ENCODE results near the gene ZNF672. TPM values are rescaled to one million over a fixed set of nuclear protein-coding genes. Genes with fewer than 3 reads are reported as not detected.

ZNF672 gene
- total and polyA plus RNA-seq, 2 experiments from 2014 or later, result 10.3 to 39.7 TPM

DNA sequence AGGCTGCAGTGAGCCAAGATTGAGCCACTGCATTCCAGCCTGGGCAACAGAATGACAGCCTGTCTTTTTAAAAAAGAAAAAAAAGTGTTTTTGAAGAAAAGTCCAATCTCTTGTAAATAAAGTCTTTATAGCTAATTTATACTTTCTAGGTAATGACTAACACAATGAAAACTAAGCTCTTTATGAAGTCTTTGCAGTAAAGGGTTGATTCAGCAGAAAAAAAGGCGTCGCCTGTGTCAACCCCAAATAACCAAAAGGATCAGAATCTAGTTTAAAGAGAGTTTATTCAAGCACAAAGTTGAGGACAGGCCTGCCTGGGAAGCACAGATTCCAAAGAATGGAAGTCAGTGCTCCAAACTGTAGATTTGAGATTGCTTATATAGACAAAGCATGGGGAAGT lies 53.7 kb downstream of the ZNF672 start (continued):
- TF ChIP-seq JUNB (IDR thresholded peaks at IDR 0.05; ENCODE audit: unreplicated experiment) (no peak), ZNF114 (CRISPR knock-in tag; IDR thresholded peaks at IDR 0.05) (no peak), CREB1 (CRISPR knock-in tag; IDR thresholded peaks at IDR 0.05; ENCODE audit: low read depth) (no peak), EZH2 (IDR thresholded peaks at IDR 0.05; ENCODE audit: low read depth, unreplicated experiment) (no peak), ZNF331 (CRISPR knock-in tag; IDR thresholded peaks at IDR 0.05; ENCODE audit: low read depth) (no peak)
- TF ChIP-seq, protein P1, sequence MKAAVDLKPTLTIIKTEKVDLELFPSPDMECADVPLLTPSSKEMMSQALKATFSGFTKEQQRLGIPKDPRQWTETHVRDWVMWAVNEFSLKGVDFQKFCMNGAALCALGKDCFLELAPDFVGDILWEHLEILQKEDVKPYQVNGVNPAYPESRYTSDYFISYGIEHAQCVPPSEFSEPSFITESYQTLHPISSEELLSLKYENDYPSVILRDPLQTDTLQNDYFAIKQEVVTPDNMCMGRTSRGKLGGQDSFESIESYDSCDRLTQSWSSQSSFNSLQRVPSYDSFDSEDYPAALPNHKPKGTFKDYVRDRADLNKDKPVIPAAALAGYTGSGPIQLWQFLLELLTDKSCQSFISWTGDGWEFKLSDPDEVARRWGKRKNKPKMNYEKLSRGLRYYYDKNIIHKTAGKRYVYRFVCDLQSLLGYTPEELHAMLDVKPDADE (IDR thresholded peaks at IDR 0.05), result no peak
- TF ChIP-seq, protein P2, sequence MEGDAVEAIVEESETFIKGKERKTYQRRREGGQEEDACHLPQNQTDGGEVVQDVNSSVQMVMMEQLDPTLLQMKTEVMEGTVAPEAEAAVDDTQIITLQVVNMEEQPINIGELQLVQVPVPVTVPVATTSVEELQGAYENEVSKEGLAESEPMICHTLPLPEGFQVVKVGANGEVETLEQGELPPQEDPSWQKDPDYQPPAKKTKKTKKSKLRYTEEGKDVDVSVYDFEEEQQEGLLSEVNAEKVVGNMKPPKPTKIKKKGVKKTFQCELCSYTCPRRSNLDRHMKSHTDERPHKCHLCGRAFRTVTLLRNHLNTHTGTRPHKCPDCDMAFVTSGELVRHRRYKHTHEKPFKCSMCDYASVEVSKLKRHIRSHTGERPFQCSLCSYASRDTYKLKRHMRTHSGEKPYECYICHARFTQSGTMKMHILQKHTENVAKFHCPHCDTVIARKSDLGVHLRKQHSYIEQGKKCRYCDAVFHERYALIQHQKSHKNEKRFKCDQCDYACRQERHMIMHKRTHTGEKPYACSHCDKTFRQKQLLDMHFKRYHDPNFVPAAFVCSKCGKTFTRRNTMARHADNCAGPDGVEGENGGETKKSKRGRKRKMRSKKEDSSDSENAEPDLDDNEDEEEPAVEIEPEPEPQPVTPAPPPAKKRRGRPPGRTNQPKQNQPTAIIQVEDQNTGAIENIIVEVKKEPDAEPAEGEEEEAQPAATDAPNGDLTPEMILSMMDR (conservative IDR thresholded peaks at IDR 0.05; ENCODE audit: low read depth in 2 of 2), result no peak
- TF ChIP-seq, protein P3, sequence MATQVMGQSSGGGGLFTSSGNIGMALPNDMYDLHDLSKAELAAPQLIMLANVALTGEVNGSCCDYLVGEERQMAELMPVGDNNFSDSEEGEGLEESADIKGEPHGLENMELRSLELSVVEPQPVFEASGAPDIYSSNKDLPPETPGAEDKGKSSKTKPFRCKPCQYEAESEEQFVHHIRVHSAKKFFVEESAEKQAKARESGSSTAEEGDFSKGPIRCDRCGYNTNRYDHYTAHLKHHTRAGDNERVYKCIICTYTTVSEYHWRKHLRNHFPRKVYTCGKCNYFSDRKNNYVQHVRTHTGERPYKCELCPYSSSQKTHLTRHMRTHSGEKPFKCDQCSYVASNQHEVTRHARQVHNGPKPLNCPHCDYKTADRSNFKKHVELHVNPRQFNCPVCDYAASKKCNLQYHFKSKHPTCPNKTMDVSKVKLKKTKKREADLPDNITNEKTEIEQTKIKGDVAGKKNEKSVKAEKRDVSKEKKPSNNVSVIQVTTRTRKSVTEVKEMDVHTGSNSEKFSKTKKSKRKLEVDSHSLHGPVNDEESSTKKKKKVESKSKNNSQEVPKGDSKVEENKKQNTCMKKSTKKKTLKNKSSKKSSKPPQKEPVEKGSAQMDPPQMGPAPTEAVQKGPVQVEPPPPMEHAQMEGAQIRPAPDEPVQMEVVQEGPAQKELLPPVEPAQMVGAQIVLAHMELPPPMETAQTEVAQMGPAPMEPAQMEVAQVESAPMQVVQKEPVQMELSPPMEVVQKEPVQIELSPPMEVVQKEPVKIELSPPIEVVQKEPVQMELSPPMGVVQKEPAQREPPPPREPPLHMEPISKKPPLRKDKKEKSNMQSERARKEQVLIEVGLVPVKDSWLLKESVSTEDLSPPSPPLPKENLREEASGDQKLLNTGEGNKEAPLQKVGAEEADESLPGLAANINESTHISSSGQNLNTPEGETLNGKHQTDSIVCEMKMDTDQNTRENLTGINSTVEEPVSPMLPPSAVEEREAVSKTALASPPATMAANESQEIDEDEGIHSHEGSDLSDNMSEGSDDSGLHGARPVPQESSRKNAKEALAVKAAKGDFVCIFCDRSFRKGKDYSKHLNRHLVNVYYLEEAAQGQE (IDR thresholded peaks at IDR 0.05; ENCODE audit: unreplicated experiment), result no peak

DNA sequence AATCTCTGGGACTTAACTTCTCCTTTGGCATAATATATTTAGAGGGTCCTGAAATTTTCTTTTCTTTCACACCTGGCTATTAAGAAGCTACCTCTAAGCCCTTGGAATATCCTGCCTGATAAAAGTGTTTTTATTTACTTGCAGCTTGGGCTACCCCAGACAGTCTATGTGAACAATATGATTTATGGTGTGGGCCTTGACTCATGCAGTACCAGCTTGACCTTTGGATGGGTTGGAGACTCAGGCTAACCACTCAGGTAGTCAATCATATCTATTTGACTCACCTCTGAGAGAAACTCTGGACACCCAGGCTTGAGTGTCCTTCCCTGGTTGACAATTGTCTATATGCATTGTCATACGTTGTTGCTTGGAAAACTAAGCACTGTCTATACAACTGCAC lies 54.6 kb downstream of the ZNF672 start:
- no peaks in the 10 kb centered on the region for H4K20me1 ChIP-seq (replicated peaks; ENCODE audit: insufficient read depth)
- TF ChIP-seq, protein P4, sequence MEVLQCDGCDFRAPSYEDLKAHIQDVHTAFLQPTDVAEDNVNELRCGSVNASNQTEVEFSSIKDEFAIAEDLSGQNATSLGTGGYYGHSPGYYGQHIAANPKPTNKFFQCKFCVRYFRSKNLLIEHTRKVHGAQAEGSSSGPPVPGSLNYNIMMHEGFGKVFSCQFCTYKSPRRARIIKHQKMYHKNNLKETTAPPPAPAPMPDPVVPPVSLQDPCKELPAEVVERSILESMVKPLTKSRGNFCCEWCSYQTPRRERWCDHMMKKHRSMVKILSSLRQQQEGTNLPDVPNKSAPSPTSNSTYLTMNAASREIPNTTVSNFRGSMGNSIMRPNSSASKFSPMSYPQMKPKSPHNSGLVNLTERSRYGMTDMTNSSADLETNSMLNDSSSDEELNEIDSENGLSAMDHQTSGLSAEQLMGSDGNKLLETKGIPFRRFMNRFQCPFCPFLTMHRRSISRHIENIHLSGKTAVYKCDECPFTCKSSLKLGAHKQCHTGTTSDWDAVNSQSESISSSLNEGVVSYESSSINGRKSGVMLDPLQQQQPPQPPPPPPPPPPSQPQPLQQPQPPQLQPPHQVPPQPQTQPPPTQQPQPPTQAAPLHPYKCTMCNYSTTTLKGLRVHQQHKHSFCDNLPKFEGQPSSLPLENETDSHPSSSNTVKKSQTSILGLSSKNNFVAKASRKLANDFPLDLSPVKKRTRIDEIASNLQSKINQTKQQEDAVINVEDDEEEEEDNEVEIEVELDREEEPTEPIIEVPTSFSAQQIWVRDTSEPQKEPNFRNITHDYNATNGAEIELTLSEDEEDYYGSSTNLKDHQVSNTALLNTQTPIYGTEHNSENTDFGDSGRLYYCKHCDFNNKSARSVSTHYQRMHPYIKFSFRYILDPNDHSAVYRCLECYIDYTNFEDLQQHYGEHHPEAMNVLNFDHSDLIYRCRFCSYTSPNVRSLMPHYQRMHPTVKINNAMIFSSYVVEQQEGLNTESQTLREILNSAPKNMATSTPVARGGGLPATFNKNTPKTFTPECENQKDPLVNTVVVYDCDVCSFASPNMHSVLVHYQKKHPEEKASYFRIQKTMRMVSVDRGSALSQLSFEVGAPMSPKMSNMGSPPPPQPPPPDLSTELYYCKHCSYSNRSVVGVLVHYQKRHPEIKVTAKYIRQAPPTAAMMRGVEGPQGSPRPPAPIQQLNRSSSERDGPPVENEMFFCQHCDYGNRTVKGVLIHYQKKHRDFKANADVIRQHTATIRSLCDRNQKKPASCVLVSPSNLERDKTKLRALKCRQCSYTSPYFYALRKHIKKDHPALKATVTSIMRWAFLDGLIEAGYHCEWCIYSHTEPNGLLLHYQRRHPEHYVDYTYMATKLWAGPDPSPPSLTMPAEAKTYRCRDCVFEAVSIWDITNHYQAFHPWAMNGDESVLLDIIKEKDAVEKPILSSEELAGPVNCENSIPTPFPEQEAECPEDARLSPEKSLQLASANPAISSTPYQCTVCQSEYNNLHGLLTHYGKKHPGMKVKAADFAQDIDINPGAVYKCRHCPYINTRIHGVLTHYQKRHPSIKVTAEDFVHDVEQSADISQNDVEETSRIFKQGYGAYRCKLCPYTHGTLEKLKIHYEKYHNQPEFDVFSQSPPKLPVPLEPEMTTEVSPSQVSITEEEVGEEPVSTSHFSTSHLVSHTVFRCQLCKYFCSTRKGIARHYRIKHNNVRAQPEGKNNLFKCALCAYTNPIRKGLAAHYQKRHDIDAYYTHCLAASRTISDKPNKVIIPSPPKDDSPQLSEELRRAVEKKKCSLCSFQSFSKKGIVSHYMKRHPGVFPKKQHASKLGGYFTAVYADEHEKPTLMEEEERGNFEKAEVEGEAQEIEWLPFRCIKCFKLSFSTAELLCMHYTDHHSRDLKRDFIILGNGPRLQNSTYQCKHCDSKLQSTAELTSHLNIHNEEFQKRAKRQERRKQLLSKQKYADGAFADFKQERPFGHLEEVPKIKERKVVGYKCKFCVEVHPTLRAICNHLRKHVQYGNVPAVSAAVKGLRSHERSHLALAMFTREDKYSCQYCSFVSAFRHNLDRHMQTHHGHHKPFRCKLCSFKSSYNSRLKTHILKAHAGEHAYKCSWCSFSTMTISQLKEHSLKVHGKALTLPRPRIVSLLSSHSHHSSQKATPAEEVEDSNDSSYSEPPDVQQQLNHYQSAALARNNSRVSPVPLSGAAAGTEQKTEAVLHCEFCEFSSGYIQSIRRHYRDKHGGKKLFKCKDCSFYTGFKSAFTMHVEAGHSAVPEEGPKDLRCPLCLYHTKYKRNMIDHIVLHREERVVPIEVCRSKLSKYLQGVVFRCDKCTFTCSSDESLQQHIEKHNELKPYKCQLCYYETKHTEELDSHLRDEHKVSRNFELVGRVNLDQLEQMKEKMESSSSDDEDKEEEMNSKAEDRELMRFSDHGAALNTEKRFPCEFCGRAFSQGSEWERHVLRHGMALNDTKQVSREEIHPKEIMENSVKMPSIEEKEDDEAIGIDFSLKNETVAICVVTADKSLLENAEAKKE (CRISPR knock-in tag; IDR thresholded peaks at IDR 0.05), result no peak
- TF ChIP-seq, protein P3 (IDR thresholded peaks at IDR 0.05; ENCODE audit: unreplicated experiment), result no peak

More for the DNA sequence above, 54.6 kb downstream of the ZNF672 start:
- H3K4me3 Mint-ChIP-seq, result no peak overlapping the region
- Histone ChIP-seq H3K79me2 (replicated peaks; ENCODE audit: insufficient read depth) (no peaks in the 10 kb centered on the region), H3K27me3 (ENCODE audit: insufficient read depth) (no peaks in the 10 kb centered on the region), H3K9me2 (ENCODE audit: insufficient read depth) (no peaks in the 10 kb centered on the region), H3K4me2 (no peak overlapping the region), H2AFZ (no peak overlapping the region), H3K36me3 (ENCODE audit: insufficient read depth) (no peaks in the 10 kb centered on the region), H3F3A (replicated peaks; ENCODE audit: low read depth) (no peaks in the 10 kb centered on the region), H3K4me3 (no peak overlapping the region), H3K4me1 (ENCODE audit: insufficient read depth) (peaks cover 17% of the 10 kb centered on the region), H3K27ac (ENCODE audit: low read depth) (no peak overlapping the region)
- no peaks in the 10 kb centered on the region for H3K9me3 Mint-ChIP-seq
- no peak for DNase-seq (ENCODE audit: low spot score)
- ATAC-seq, result no peak
- no peak overlapping the region for H3K27ac Mint-ChIP-seq
- no peaks in the 10 kb centered on the region for H3K36me3 Mint-ChIP-seq (ENCODE audit: low read depth)
- peaks cover 2% of the 10 kb centered on the region for H3K27me3 Mint-ChIP-seq (ENCODE audit: insufficient read depth, low read depth, poor library complexity)
- peaks cover 17% of the 10 kb centered on the region for H3K4me1 Mint-ChIP-seq
